Liver (tissue), 9 donors: ENCODE data around the gene PIP5KL1. TPM values are rescaled to one million over a fixed set of nuclear protein-coding genes. Genes with fewer than 3 reads are reported as not detected.

Experiments used
- DNase-seq: peaks from one replicate; pipeline ENCODE4 v3.0.0-alpha.2; 2017; ENCODE audit warnings: low spot score
- H3K27ac ChIP-seq, 2 donors: one replicate each; pipeline ENCODE4 v1.7.0; 2013; ENCODE audit warnings: inconsistent platforms in 2 of 2, low read length in 2 of 2, control low read depth in 1 of 2, low read depth in 1 of 2, mild to moderate bottlenecking in 1 of 2
- H3K27me3 ChIP-seq, 4 donors: one replicate each; pipeline versions ENCODE4 v1.6.1 to v1.7.0; 2013; ENCODE audit warnings: low read length in 3 of 4, inconsistent platforms in 1 of 4, mild to moderate bottlenecking in 1 of 4, moderate library complexity in 1 of 4; ENCODE audit not compliant: control insufficient read depth in 4 of 4, insufficient read depth in 4 of 4
- H3K36me3 ChIP-seq, 4 donors: one replicate each; pipeline versions ENCODE4 v1.6.1 to v1.7.0; 2013; ENCODE audit warnings: low read length in 3 of 4, mild to moderate bottlenecking in 3 of 4, low read depth in 1 of 4, moderate library complexity in 1 of 4; ENCODE audit not compliant: control insufficient read depth in 4 of 4, insufficient read depth in 3 of 4
- H3K4me1 ChIP-seq, 4 donors: one replicate each; pipeline versions ENCODE4 v1.6.1 to v1.7.0; 2013; ENCODE audit warnings: low read length in 3 of 4, mild to moderate bottlenecking in 3 of 4, moderate library complexity in 1 of 4; ENCODE audit not compliant: control insufficient read depth in 4 of 4, insufficient read depth in 4 of 4
- H3K4me3 ChIP-seq, 3 donors: one replicate each; pipeline versions ENCODE4 v1.6.1 to v1.7.0; 2013; ENCODE audit warnings: low read length in 3 of 3, control low read depth in 1 of 3, low read depth in 1 of 3, mild to moderate bottlenecking in 1 of 3
- H3K9ac ChIP-seq, 2 donors: one replicate each; pipeline ENCODE4 v1.7.0; 2013; ENCODE audit warnings: low read length in 2 of 2, mild to moderate bottlenecking in 2 of 2, moderate library complexity in 2 of 2, control low read depth in 1 of 2, low read depth in 1 of 2
- H3K9me3 ChIP-seq, 4 donors: one replicate each; pipeline versions ENCODE4 v1.6.1 to v1.7.0; 2013; ENCODE audit warnings: low read length in 3 of 4; ENCODE audit not compliant: control insufficient read depth in 4 of 4
- EGR1 ChIP-seq, 2 donors: IDR thresholded peaks; 2 replicates each; pipeline ENCODE4 v1.6.1; 2016 to 2018; ENCODE audit warnings: antibody characterized with exemption in 2 of 2, low read depth in 2 of 2
- FOXA1 ChIP-seq: IDR thresholded peaks from 2 replicates; pipeline ENCODE4 v1.6.1; 2016; ENCODE audit warnings: antibody characterized with exemption
- FOXA2 ChIP-seq: IDR thresholded peaks from 2 replicates; pipeline ENCODE4 v1.6.1; 2016; ENCODE audit warnings: antibody characterized with exemption
- GABPA ChIP-seq, 2 donors: IDR thresholded peaks in 1 of 2; conservative IDR thresholded peaks in 1 of 2; 2 replicates each; pipeline ENCODE4 v1.6.1; 2016; ENCODE audit warnings: antibody characterized with exemption in 2 of 2, mild to moderate bottlenecking in 1 of 2, moderate library complexity in 1 of 2
- HNF4A ChIP-seq, 2 donors: conservative IDR thresholded peaks; 2 replicates each; pipeline ENCODE4 v1.6.1; 2016; ENCODE audit warnings: antibody characterized with exemption in 2 of 2, mild to moderate bottlenecking in 2 of 2
- HNF4G ChIP-seq: IDR thresholded peaks from 2 replicates; pipeline ENCODE4 v1.6.1; 2016; ENCODE audit warnings: antibody characterized with exemption
- JUND ChIP-seq, 2 donors: IDR thresholded peaks; 2 replicates each; pipeline ENCODE4 v1.6.1; 2016; ENCODE audit warnings: antibody characterized with exemption in 2 of 2
- NR2F2 ChIP-seq: IDR thresholded peaks from 2 replicates; pipeline ENCODE4 v1.6.1; 2016; ENCODE audit warnings: antibody characterized with exemption
- RAD21 ChIP-seq, 2 donors: IDR thresholded peaks; 2 replicates each; pipeline ENCODE4 v1.6.1; 2016; ENCODE audit warnings: antibody characterized with exemption in 2 of 2, mild to moderate bottlenecking in 2 of 2
- RXRA ChIP-seq, 2 donors: IDR thresholded peaks; 2 replicates each; pipeline ENCODE4 v1.6.1; 2017 to 2018; ENCODE audit warnings: antibody characterized with exemption in 2 of 2, mild to moderate bottlenecking in 1 of 2
- TAF1 ChIP-seq: conservative IDR thresholded peaks from 2 replicates; pipeline ENCODE4 v1.6.1; 2016; ENCODE audit warnings: antibody characterized with exemption, mild to moderate bottlenecking
- YY1 ChIP-seq: IDR thresholded peaks from 2 replicates; pipeline ENCODE4 v1.6.1; 2016; ENCODE audit warnings: antibody characterized with exemption, mild to moderate bottlenecking
- WGBS: extraction: QIAGEN DNeasy Blood & Tissue Kit; methylation state at CpG from one replicate; pipeline ENCODE4 v1.1.7; 2013; 5-methylcytosine and 5-hydroxymethylcytosine counted together
- polyA plus RNA-seq, 2 donors: library from polyadenylated mRNA; stranded (reverse) in 1 of 2; unstranded in 1 of 2; fragments of 200-250 nt in 1 of 2; fragments of >200 nt in 1 of 2; fragmentation: Nextera tagmentation in 1 of 2; extraction: Ambion mirVana in 1 of 2; gene quantifications; one replicate each; pipeline versions ENCODE4 v1.2.1 to v1.2.3, GENCODE V29; 2013 to 2015
- total RNA-seq, 2 donors: library from RNA; depleted of rRNA; stranded (reverse); fragments of >200 nt; gene quantifications; one replicate each; pipeline ENCODE4 v1.2.3, GENCODE V29; 2014
- TF ChIP-seq, protein P1 (sequence below): IDR thresholded peaks from 2 replicates; pipeline ENCODE4 v1.6.1; 2016; ENCODE audit warnings: antibody characterized with exemption
- TF ChIP-seq, protein P2 (sequence below): IDR thresholded peaks from 2 replicates; pipeline ENCODE4 v1.6.1; 2016; ENCODE audit warnings: antibody characterized with exemption
- TF ChIP-seq, protein P3 (sequence below): IDR thresholded peaks from 2 replicates; pipeline ENCODE4 v1.6.1; 2016; ENCODE audit warnings: antibody characterized with exemption
- TF ChIP-seq, protein P4 (sequence below): fragments of 150-350 bp; IDR thresholded peaks from 2 replicates; pipeline ENCODE4 v1.5.1; 2017; ENCODE audit warnings: improper control_type of control experiment, low read depth, low read length; ENCODE audit not compliant: missing input control
- TF ChIP-seq, protein P5 (sequence below): IDR thresholded peaks from 2 replicates; pipeline ENCODE4 v1.6.1; 2016; ENCODE audit warnings: antibody characterized with exemption, mild to moderate bottlenecking
- donor health status: healthy.
- donor health status: healthy.
- donor health status: healthy.
- donor health status: healthy.
- donor health status: healthy.

Gene PIP5KL1
- total and polyA plus RNA-seq, 4 donors: 0.06 to 1.5 (median 0.49) TPM

DNA sequence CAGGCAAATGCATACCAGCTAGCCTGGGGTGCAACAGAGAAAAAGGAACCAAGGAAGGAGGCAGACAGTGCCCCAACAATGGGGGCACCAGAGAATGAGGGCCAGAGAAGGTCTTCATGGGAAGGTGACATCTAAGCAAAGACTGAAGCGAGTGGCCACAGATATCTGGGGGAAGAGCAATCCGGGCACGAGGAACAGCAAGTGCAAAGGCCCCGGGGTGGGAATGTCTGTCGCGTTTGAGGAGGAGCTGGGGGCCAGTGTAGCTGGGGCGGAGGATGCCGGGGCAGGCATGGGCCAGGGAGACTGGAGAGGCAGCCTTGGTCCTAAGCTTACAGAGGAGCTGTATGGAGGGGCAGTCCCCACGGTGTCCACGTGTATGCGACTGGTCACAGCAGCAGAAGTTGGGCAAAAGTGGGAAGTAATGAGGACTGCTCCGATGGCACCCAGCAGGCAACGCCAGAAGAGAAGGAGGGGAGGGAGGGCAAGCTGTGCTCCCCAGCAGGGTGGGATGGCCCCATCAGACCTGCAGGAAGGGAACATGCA is 31.1 kb upstream of the PIP5KL1 start:
- Histone ChIP-seq H3K4me3 (no peak overlapping the region), H3K36me3 (no peaks in the 10 kb centered on the region), H3K27ac (peak overlapping the region in 1 of 2 donors; percentile 3), H3K9ac (no peak overlapping the region), H3K9me3 (no peaks in the 10 kb centered on the region), H3K27me3 (no peaks in the 10 kb centered on the region), H3K4me1 (peaks cover 23 to 58% (median 44%) of the 10 kb centered on the region in 4 donors)
- 94% methylated on average over 13 of the region's 13 CpGs for WGBS
- TF ChIP-seq, protein P1, sequence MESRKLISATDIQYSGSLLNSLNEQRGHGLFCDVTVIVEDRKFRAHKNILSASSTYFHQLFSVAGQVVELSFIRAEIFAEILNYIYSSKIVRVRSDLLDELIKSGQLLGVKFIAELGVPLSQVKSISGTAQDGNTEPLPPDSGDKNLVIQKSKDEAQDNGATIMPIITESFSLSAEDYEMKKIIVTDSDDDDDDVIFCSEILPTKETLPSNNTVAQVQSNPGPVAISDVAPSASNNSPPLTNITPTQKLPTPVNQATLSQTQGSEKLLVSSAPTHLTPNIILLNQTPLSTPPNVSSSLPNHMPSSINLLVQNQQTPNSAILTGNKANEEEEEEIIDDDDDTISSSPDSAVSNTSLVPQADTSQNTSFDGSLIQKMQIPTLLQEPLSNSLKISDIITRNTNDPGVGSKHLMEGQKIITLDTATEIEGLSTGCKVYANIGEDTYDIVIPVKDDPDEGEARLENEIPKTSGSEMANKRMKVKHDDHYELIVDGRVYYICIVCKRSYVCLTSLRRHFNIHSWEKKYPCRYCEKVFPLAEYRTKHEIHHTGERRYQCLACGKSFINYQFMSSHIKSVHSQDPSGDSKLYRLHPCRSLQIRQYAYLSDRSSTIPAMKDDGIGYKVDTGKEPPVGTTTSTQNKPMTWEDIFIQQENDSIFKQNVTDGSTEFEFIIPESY: no peak
- TF ChIP-seq TAF1: no peak
- no peak for TF ChIP-seq GABPA (IDR thresholded peaks at IDR 0.05 in 1 of 2, conservative IDR thresholded peaks at IDR 0.05 in 1 of 2)
- TF ChIP-seq EGR1 (IDR thresholded peaks at IDR 0.05; ENCODE audit: low read depth in 2 of 2): no peak
- no peak for TF ChIP-seq YY1
- TF ChIP-seq HNF4G: no peak
- TF ChIP-seq, protein P2, sequence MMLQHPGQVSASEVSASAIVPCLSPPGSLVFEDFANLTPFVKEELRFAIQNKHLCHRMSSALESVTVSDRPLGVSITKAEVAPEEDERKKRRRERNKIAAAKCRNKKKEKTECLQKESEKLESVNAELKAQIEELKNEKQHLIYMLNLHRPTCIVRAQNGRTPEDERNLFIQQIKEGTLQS: no peak
- TF ChIP-seq, protein P3, sequence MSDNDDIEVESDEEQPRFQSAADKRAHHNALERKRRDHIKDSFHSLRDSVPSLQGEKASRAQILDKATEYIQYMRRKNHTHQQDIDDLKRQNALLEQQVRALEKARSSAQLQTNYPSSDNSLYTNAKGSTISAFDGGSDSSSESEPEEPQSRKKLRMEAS: no peak
- no peak for TF ChIP-seq HNF4A (conservative IDR thresholded peaks at IDR 0.05)
- no peak for TF ChIP-seq RAD21 (IDR thresholded peaks at IDR 0.05)
- TF ChIP-seq, protein P4, sequence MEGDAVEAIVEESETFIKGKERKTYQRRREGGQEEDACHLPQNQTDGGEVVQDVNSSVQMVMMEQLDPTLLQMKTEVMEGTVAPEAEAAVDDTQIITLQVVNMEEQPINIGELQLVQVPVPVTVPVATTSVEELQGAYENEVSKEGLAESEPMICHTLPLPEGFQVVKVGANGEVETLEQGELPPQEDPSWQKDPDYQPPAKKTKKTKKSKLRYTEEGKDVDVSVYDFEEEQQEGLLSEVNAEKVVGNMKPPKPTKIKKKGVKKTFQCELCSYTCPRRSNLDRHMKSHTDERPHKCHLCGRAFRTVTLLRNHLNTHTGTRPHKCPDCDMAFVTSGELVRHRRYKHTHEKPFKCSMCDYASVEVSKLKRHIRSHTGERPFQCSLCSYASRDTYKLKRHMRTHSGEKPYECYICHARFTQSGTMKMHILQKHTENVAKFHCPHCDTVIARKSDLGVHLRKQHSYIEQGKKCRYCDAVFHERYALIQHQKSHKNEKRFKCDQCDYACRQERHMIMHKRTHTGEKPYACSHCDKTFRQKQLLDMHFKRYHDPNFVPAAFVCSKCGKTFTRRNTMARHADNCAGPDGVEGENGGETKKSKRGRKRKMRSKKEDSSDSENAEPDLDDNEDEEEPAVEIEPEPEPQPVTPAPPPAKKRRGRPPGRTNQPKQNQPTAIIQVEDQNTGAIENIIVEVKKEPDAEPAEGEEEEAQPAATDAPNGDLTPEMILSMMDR: no peak
- DNase-seq: no peak

DNA sequence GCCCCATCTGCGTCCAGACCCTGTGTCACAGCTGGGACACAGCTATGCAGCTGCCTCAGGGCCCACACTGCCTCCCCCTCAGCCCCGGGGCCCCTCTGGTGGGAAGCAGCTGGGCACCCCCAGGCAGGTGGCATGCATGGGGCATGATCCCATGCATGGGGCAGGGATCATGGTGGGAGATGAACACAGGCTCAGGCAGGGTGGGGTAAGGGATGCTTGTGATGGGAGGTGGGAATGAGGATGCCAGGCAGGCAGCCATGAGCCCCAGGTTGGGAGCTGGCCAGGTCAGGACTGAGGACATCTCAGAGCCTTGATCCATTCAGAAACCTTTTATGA is 30.5 kb upstream of the PIP5KL1 start:
- H3K36me3 ChIP-seq: no peaks in the 10 kb centered on the region
- no peak overlapping the region for H3K9ac ChIP-seq
- no peak for TF ChIP-seq FOXA2
- no peak for TF ChIP-seq EGR1 (IDR thresholded peaks at IDR 0.05; ENCODE audit: low read depth in 2 of 2)
- TF ChIP-seq, protein P4: no peak
- TF ChIP-seq TAF1: no peak
- no peak for TF ChIP-seq RAD21 (IDR thresholded peaks at IDR 0.05)
- no peak for TF ChIP-seq YY1
- no peak for TF ChIP-seq JUND (IDR thresholded peaks at IDR 0.05)
- TF ChIP-seq, protein P2: no peak
- no peak for TF ChIP-seq HNF4G
- no peak for TF ChIP-seq FOXA1
- TF ChIP-seq NR2F2: no peak
- TF ChIP-seq, protein P5, sequence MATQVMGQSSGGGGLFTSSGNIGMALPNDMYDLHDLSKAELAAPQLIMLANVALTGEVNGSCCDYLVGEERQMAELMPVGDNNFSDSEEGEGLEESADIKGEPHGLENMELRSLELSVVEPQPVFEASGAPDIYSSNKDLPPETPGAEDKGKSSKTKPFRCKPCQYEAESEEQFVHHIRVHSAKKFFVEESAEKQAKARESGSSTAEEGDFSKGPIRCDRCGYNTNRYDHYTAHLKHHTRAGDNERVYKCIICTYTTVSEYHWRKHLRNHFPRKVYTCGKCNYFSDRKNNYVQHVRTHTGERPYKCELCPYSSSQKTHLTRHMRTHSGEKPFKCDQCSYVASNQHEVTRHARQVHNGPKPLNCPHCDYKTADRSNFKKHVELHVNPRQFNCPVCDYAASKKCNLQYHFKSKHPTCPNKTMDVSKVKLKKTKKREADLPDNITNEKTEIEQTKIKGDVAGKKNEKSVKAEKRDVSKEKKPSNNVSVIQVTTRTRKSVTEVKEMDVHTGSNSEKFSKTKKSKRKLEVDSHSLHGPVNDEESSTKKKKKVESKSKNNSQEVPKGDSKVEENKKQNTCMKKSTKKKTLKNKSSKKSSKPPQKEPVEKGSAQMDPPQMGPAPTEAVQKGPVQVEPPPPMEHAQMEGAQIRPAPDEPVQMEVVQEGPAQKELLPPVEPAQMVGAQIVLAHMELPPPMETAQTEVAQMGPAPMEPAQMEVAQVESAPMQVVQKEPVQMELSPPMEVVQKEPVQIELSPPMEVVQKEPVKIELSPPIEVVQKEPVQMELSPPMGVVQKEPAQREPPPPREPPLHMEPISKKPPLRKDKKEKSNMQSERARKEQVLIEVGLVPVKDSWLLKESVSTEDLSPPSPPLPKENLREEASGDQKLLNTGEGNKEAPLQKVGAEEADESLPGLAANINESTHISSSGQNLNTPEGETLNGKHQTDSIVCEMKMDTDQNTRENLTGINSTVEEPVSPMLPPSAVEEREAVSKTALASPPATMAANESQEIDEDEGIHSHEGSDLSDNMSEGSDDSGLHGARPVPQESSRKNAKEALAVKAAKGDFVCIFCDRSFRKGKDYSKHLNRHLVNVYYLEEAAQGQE: no peak
- no peak for TF ChIP-seq RXRA (IDR thresholded peaks at IDR 0.05)
- TF ChIP-seq, protein P1: no peak
- DNase-seq: no peak
- no peaks in the 10 kb centered on the region for H3K27me3 ChIP-seq
- 97% methylated on average over 2 of the region's 2 CpGs for WGBS
- H3K9me3 ChIP-seq: no peaks in the 10 kb centered on the region
- H3K27ac ChIP-seq: peak overlapping the region in 1 of 2 donors; percentile 39
- H3K4me3 ChIP-seq: no peak overlapping the region
- H3K4me1 ChIP-seq: peaks cover 18 to 53% (median 40%) of the 10 kb centered on the region in 4 donors
